ENCODE results near the gene COL9A3.

The COL9A3 gene

GRCh38 chr20:62821726-62822210 lies 4.9 kb downstream of the COL9A3 start:
- in situ Hi-C loops (cut with MboI; ENCODE audit: low sequenced_read_pairs) = no loop called here

GRCh38 chr20:62822239-62822787 lies 5.5 kb downstream of the COL9A3 start:
- in situ Hi-C loops (cut with MboI; ENCODE audit: low sequenced_read_pairs) = no loop called here

- in situ Hi-C loops (cut with MboI; ENCODE audit: low sequenced_read_pairs) = no loop called here
Observed at GRCh38 chr20:62822788-62823651, 6.2 kb downstream of the COL9A3 start.

- in situ Hi-C loops (cut with MboI; ENCODE audit: low sequenced_read_pairs) = no loop called here
Observed at GRCh38 chr20:62823688-62824475, 7.0 kb downstream of the COL9A3 start.

- in situ Hi-C loops (cut with MboI; ENCODE audit: low sequenced_read_pairs) = no loop called here
Observed at GRCh38 chr20:62824476-62825332, 7.9 kb downstream of the COL9A3 start.

- in situ Hi-C loops (cut with MboI; ENCODE audit: low sequenced_read_pairs) = no loop called here
Observed at GRCh38 chr20:62825333-62825985, 8.6 kb downstream of the COL9A3 start.

GRCh38 chr20:62825986-62826645 lies 9.3 kb downstream of the COL9A3 start:
- in situ Hi-C loops (cut with MboI; ENCODE audit: low sequenced_read_pairs) = no loop called here

- in situ Hi-C loops (cut with MboI; ENCODE audit: low sequenced_read_pairs) = no loop called here
Observed at GRCh38 chr20:62826646-62827310, 9.9 kb downstream of the COL9A3 start.

- in situ Hi-C loops (cut with MboI; ENCODE audit: low sequenced_read_pairs) = no loop called here
Observed at GRCh38 chr20:62827311-62828038, 10.6 kb downstream of the COL9A3 start.

- in situ Hi-C loops (cut with MboI; ENCODE audit: low sequenced_read_pairs) = no loop called here
Observed at GRCh38 chr20:62828051-62828450, 11.2 kb downstream of the COL9A3 start.

GRCh38 chr20:62828511-62829230 lies 11.8 kb downstream of the COL9A3 start:
- in situ Hi-C loops (cut with MboI; ENCODE audit: low sequenced_read_pairs) = no loop called here

GRCh38 chr20:62829231-62830230 lies 12.7 kb downstream of the COL9A3 start:
- in situ Hi-C loops (cut with MboI; ENCODE audit: low sequenced_read_pairs) = no loop called here

GRCh38 chr20:62830251-62830650 lies 13.4 kb downstream of the COL9A3 start:
- in situ Hi-C loops (cut with MboI; ENCODE audit: low sequenced_read_pairs) = no loop called here

- in situ Hi-C loops (cut with MboI; ENCODE audit: low sequenced_read_pairs) = no loop called here
Observed at GRCh38 chr20:62830821-62831220, 14.0 kb downstream of the COL9A3 start.

- in situ Hi-C loops (cut with MboI; ENCODE audit: low sequenced_read_pairs) = no loop called here
Observed at GRCh38 chr20:62831361-62831788, 14.5 kb downstream of the COL9A3 start.

GRCh38 chr20:62831854-62832211 lies 15.0 kb downstream of the COL9A3 start:
- in situ Hi-C loops (cut with MboI; ENCODE audit: low sequenced_read_pairs) = no loop called here

All from HL-60/S4 treated with phorbol 12-myristate 13-acetate at 8.2 ng/mL for 4 days and 3 days (cell line).